HepG2 (cell line): ENCODE measurements around the gene TMEM62. TPM values are rescaled to one million over a fixed set of nuclear protein-coding genes. Genes with fewer than 3 reads are reported as not detected.

ENCODE experiments used
- ATAC-seq: fragments of 200-7000 bp; cut with Tn5 transposase; 3 replicates; pipeline ENCODE4 v1.9.1; 2020; ENCODE audit warnings: mild to moderate bottlenecking, moderate library complexity
- BruUV-seq: library from RNA; stranded (reverse); fragments of 400-500 nt; replicated peaks from 2 replicates; lab custom pipeline; 2021; lab: Mats Ljungman, UMichigan
- CTCF ChIA-PET: fragments of 300-600 bp; formaldehyde crosslinking; extraction: SDS; loops from one replicate; lab custom pipeline; 2021; ENCODE audit warnings: low total read pairs, inconsistent platforms, low intra/inter-chr PET ratio; lab: Yijun Ruan, JAX
- POLR2A ChIA-PET: fragments of 350-600 bp; sonication (Branson Sonifier 250); formaldehyde crosslinking; loops from one replicate; lab custom pipeline; 2020; ENCODE audit warnings: antibody characterized with exemption, inconsistent platforms; lab: Yijun Ruan, JAX
- DNase-seq: peaks from one replicate; pipeline ENCODE4 v3.0.0-alpha.2; 2015; ENCODE audit warnings: low spot score
- FAIRE-seq: peaks from 3 replicates; lab custom pipeline; 2011; peaks lifted over from hg19 to GRCh38; lab: Jason Lieb, UNC
- H2AFZ ChIP-seq: one replicate; pipeline ENCODE4 v1.6.1; 2011; ENCODE audit warnings: low read length, inconsistent platforms
- H3K27ac ChIP-seq: fragments of 300-600 bp; 3 replicates; pipeline ENCODE4 v1.8.0; 2011; ENCODE audit warnings: mixed run types, mild to moderate bottlenecking, mixed read lengths, low read length, inconsistent platforms; ENCODE audit not compliant: insufficient read depth; ENCODE audit errors: extremely low read length
- H3K27me3 ChIP-seq, 2 experiments: fragments of 200-600 bp in 1 of 2; 2 replicates in 1 of 2; 3 replicates in 1 of 2; pipeline versions ENCODE4 v1.6.0 to v1.8.0; 2011; ENCODE audit warnings: low read length in 2 of 2, mild to moderate bottlenecking in 2 of 2, moderate library complexity in 2 of 2, inconsistent platforms in 1 of 2; ENCODE audit not compliant: insufficient read depth in 2 of 2, control insufficient read depth in 1 of 2
- H3K36me3 ChIP-seq, 2 experiments: fragments of 200-600 bp in 1 of 2; replicated peaks in 1 of 2; 2 replicates in 1 of 2; 3 replicates in 1 of 2; pipeline versions ENCODE4 v1.5.1 to v1.8.0; 2011; ENCODE audit warnings: low read length in 2 of 2, inconsistent platforms in 1 of 2; ENCODE audit not compliant: insufficient read depth in 2 of 2, control insufficient read depth in 1 of 2
- H3K4me1 ChIP-seq: 2 replicates; pipeline ENCODE4 v1.5.1; 2012; ENCODE audit warnings: low read length, inconsistent platforms; ENCODE audit not compliant: insufficient read depth
- H3K4me2 ChIP-seq: 2 replicates; pipeline ENCODE4 v1.6.0; 2011; ENCODE audit warnings: low read depth, low read length, inconsistent platforms
- H3K4me3 ChIP-seq, 3 experiments: fragments of 200-600 bp in 1 of 3; sonication (generic), shearing (Covaris generic) in 1 of 3; replicated peaks in 1 of 3; 2 replicates each; pipeline ENCODE4 v1.5.1; 2011 to 2016; ENCODE audit warnings: low read length in 3 of 3, inconsistent platforms in 2 of 3, low read depth in 2 of 3, mild to moderate bottlenecking in 2 of 3, control low read depth in 1 of 3, mixed read lengths in 1 of 3; ENCODE audit not compliant: insufficient read depth in 1 of 3
- H3K79me2 ChIP-seq: one replicate; pipeline ENCODE4 v1.6.1; 2011; ENCODE audit warnings: low read length, inconsistent platforms; ENCODE audit not compliant: insufficient read depth
- H3K9ac ChIP-seq: 2 replicates; pipeline ENCODE4 v1.6.0; 2011; ENCODE audit warnings: mild to moderate bottlenecking, low read depth, low read length, inconsistent platforms; ENCODE audit not compliant: insufficient read depth
- H3K9me3 ChIP-seq: 2 replicates; pipeline ENCODE4 v1.5.1; 2012; ENCODE audit warnings: mild to moderate bottlenecking, low read length
- H4K20me1 ChIP-seq: 2 replicates; pipeline ENCODE4 v1.6.0; 2011; ENCODE audit warnings: inconsistent platforms, mild to moderate bottlenecking, low read length, moderate library complexity; ENCODE audit not compliant: insufficient read depth
- ARID2 ChIP-seq: sonication (generic); formaldehyde crosslinking; IDR thresholded peaks from 2 replicates; pipeline ENCODE4 v1.8.1; 2022; ENCODE audit warnings: mild to moderate bottlenecking, missing genetic modification reagents, borderline replicate concordance
- CEBPB ChIP-seq: IDR thresholded peaks from 2 replicates; pipeline ENCODE4 v1.6.1; 2011; ENCODE audit warnings: low read depth, low read length, improper control_type of control experiment, borderline replicate concordance
- CREB1 ChIP-seq, 2 experiments: fragments of 450-650 bp in 1 of 2; IDR thresholded peaks; 2 replicates each; pipeline ENCODE4 v1.6.1; 2016 to 2017; ENCODE audit warnings: control low read depth in 1 of 2, mild to moderate bottlenecking in 1 of 2, missing compliant biosample characterization in 1 of 2, missing genetic modification characterization in 1 of 2
- HNRNPL ChIP-seq: fragments of 200-400 bp; formaldehyde crosslinking; IDR thresholded peaks from 2 replicates; pipeline ENCODE4 v1.6.1; 2017; ENCODE audit warnings: mild to moderate bottlenecking, low read depth, low read length
- IKZF4 ChIP-seq: sonication (generic); formaldehyde crosslinking; IDR thresholded peaks from 2 replicates; pipeline ENCODE4 v1.5.1; 2020; ENCODE audit warnings: borderline replicate concordance, mild to moderate bottlenecking, low read depth, missing genetic modification reagents; ENCODE audit errors: not compliant biosample characterization
- IRF1 ChIP-seq: sonication (generic); formaldehyde crosslinking; IDR thresholded peaks from 2 replicates; pipeline ENCODE4 v1.4.0; 2020; ENCODE audit warnings: low read depth, mild to moderate bottlenecking, missing genetic modification reagents
- RFX5 ChIP-seq: IDR thresholded peaks from 2 replicates; pipeline ENCODE4 v1.6.1; 2011; ENCODE audit warnings: low read depth, low read length, improper control_type of control experiment
- THAP11 ChIP-seq: IDR thresholded peaks from 2 replicates; pipeline ENCODE4 v1.6.1; 2016; ENCODE audit warnings: missing biosample characterization, missing genetic modification reagents
- ZBTB21 ChIP-seq: sonication (generic); formaldehyde crosslinking; IDR thresholded peaks from 2 replicates; pipeline ENCODE4 v1.4.0; 2020; ENCODE audit warnings: missing genetic modification reagents
- ZFX ChIP-seq: sonication (generic); formaldehyde crosslinking; IDR thresholded peaks from 2 replicates; pipeline ENCODE4 v1.4.0; 2020; ENCODE audit warnings: mild to moderate bottlenecking, low read depth, missing genetic modification reagents, moderate library complexity
- WGBS: methylation state at CpG from one replicate; pipeline ENCODE4 v1.1.6; 2017; ENCODE audit warnings: low lambda C conversion rate; 5-methylcytosine and 5-hydroxymethylcytosine counted together
- in situ Hi-C: cut with HindIII; loops from 2 replicates; pipeline ENCODE4 v1.10.0; 2017; ENCODE audit warnings: low pct_unique_long_range_greater_than_20kb; ENCODE audit not compliant: extremely low pct_ligation_motif_present
- intact Hi-C: fragments of 100-400 bp; cut with micrococcal nuclease; formaldehyde crosslinking; loops from one replicate; pipeline ENCODE4 v1.10.0; 2022; ENCODE audit not compliant: unreplicated experiment
- polyA plus RNA-seq, 8 experiments: library from polyadenylated mRNA; depleted of rRNA in 3 of 8; stranded (reverse) in 7 of 8; unstranded in 1 of 8; fragments of >200 nt; fragmentation: Illumina TruSeq in 4 of 8; extraction: Trizol in 4 of 8; gene quantifications; 2 replicates each; pipeline versions ENCODE4 v1.2.1 to v1.2.3, GENCODE V29; 2011 to 2016; ENCODE audit warnings: low read depth in 4 of 8, missing spikeins in 1 of 8, mixed read lengths in 1 of 8; ENCODE audit not compliant: insufficient read depth in 1 of 8
- total RNA-seq, 5 experiments: library from RNA; depleted of rRNA; stranded (reverse); fragments of >200 nt; fragmentation: Illumina TruSeq; extraction: Trizol; gene quantifications; 2 replicates each; pipeline ENCODE4 v1.2.3, GENCODE V29; 2016; ENCODE audit warnings: low read depth in 1 of 5
- TF ChIP-seq, protein P1 (sequence below): sonication (generic); formaldehyde crosslinking; IDR thresholded peaks from 2 replicates; pipeline ENCODE4 v1.4.0; 2020; ENCODE audit warnings: missing genetic modification reagents, borderline replicate concordance

Gene TMEM62
- total and polyA plus RNA-seq, 2 of the 13 experiments (the other 11 are each of a cell fraction or from before 2014, with no cell fraction given) = 14.2 to 20.9 TPM

- ChIA-PET POLR2A (no interaction called here), CTCF (no interaction called here)
These were observed 34.1 kb upstream of the TMEM62 start for GRCh38 chr15:43099105-43099845.

DNA sequence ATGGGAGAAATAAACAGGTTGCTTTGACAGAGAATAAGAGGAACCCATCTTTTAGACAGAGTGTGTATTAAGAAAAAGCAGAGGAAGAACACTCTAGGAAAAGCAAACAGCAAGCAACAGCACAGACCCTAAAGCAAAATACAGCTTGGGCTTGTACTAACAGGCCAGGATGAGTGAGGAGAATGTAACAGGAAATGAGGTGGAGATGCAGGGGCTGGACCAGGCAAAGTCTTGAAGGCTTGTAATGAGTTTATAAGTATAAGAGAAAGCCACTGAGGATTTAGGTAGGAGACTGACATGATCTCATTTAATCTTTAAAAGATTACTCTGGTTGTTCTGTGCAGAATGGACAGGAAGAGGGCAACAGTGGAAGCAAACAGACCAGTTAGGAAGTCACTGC lies 32.4 kb upstream of the TMEM62 start:
- FAIRE-seq = no peak
- no peak for ATAC-seq
- Histone ChIP-seq H3K36me3 (peaks cover 4 to 19% of the 10 kb centered on the region in 2 experiments; a peak in 4 of 5 replicates), H3K4me2 (no peak overlapping the region), H3K9ac (no peak overlapping the region), H2AFZ (no peak overlapping the region), H3K9me3 (no peaks in the 10 kb centered on the region), H3K4me3 (no peak overlapping the region), H3K4me1 (peaks cover 15% of the 10 kb centered on the region), H3K27ac (no peak overlapping the region), H4K20me1 (no peaks in the 10 kb centered on the region), H3K27me3 (no peaks in the 10 kb centered on the region; a peak in 1 of 5 replicates), H3K79me2 (peaks cover 55% of the 10 kb centered on the region)
- in situ Hi-C loops (no loop called here), intact Hi-C loops (no loop called here)
- no peak for DNase-seq
- POLR2A ChIA-PET = no interaction called here
- BruUV-seq = no TSS peak
- CTCF ChIA-PET = no interaction called here
- TF ChIP-seq HNRNPL (no peak), ARID2 (no peak), RFX5 (no peak), ZFX (CRISPR knock-in tag) (no peak), ZBTB21 (CRISPR knock-in tag) (no peak), CREB1 (IDR thresholded peaks at IDR 0.05) (no peak), CREB1 (CRISPR knock-in tag; IDR thresholded peaks at IDR 0.05) (no peak), IRF1 (CRISPR knock-in tag) (no peak), THAP11 (CRISPR knock-in tag) (no peak)
- TF ChIP-seq, protein P1, sequence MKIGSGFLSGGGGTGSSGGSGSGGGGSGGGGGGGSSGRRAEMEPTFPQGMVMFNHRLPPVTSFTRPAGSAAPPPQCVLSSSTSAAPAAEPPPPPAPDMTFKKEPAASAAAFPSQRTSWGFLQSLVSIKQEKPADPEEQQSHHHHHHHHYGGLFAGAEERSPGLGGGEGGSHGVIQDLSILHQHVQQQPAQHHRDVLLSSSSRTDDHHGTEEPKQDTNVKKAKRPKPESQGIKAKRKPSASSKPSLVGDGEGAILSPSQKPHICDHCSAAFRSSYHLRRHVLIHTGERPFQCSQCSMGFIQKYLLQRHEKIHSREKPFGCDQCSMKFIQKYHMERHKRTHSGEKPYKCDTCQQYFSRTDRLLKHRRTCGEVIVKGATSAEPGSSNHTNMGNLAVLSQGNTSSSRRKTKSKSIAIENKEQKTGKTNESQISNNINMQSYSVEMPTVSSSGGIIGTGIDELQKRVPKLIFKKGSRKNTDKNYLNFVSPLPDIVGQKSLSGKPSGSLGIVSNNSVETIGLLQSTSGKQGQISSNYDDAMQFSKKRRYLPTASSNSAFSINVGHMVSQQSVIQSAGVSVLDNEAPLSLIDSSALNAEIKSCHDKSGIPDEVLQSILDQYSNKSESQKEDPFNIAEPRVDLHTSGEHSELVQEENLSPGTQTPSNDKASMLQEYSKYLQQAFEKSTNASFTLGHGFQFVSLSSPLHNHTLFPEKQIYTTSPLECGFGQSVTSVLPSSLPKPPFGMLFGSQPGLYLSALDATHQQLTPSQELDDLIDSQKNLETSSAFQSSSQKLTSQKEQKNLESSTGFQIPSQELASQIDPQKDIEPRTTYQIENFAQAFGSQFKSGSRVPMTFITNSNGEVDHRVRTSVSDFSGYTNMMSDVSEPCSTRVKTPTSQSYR = no peak

More at GRCh38 chr15:43099105-43099845, 34.1 kb upstream of the TMEM62 start:
- H3K27ac ChIP-seq = no peak overlapping the region
- H2AFZ ChIP-seq = no peak overlapping the region
- no peaks in the 10 kb centered on the region for H4K20me1 ChIP-seq
- no peak overlapping the region for H3K4me3 ChIP-seq
- H3K4me1 ChIP-seq = peaks cover 19% of the 10 kb centered on the region
- in situ Hi-C loops (no loop called here), intact Hi-C loops (no loop called here)
- FAIRE-seq (no peak), DNase-seq (no peak), ATAC-seq (no peak)
- H3K9me3 ChIP-seq = no peaks in the 10 kb centered on the region
- no peaks in the 10 kb centered on the region for H3K27me3 ChIP-seq
- TF ChIP-seq CEBPB = peak; percentile 72; the same call in 1 of the 2 replicates
- no peak for TF ChIP-seq IKZF4
- WGBS = over 99% methylated on average over 10 of the region's 10 CpGs
- H3K9ac ChIP-seq = no peak overlapping the region
- BruUV-seq = no TSS peak
- H3K4me2 ChIP-seq = no peak overlapping the region
- peaks cover 4 to 19% of the 10 kb centered on the region in 2 experiments; a peak in 4 of 5 replicates for H3K36me3 ChIP-seq
- peaks cover 42% of the 10 kb centered on the region for H3K79me2 ChIP-seq
